ENCODE results near the gene C6orf52. TPM values are rescaled to one million over a fixed set of nuclear protein-coding genes. Genes with fewer than 3 reads are reported as not detected.

The C6orf52 gene
- total RNA-seq, result 0.81 TPM in 1 of 2 replicates, not detected in the other

DNA sequence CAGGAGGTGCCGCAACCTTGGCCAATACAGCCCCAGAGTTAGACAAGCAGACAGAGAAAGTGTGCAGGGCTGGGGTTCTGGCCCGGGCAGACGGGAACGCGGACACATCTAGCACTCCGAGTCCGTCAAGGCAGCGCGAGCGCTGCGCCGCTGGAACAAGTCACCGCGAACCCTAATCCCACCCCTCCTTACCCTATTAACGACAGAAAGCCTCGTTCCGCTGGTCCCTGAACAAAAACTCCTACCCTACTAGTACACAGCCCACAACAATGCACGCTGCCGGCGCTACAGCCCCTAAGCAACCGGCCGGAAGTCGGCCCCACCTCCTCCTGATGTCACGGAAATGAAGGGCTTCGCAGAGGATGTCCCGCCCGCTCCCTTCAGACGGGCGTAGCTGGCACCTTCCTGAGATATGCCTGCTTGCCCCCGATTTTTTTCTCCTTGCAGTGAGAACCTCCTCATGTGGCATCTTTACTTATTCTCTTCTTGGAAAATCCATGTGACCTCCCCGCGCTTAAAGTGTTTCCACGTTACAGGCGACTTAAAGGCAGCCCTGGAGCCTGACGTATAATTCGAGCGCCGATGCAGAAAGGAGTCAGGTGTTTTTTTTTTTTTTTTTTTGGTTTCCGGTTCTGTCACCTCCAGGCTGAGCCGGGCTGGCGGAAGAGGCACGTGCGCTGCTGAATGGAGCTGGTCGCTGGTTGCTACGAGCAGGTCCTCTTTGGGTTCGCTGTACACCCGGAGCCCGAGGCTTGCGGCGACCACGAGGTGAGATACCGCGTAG is at the start of gene C6orf52, which contains the start of gene PAK1IP1:
C6orf52 (minus strand) TSS at position 315 of the 784 bp plus-strand sequence. CDS start 7,066 bp downstream, outside the sequence.
PAK1IP1 (plus strand) TSS at position 671 of the 784 bp plus-strand sequence; CDS start at position 685, 14 bp downstream.

DNA sequence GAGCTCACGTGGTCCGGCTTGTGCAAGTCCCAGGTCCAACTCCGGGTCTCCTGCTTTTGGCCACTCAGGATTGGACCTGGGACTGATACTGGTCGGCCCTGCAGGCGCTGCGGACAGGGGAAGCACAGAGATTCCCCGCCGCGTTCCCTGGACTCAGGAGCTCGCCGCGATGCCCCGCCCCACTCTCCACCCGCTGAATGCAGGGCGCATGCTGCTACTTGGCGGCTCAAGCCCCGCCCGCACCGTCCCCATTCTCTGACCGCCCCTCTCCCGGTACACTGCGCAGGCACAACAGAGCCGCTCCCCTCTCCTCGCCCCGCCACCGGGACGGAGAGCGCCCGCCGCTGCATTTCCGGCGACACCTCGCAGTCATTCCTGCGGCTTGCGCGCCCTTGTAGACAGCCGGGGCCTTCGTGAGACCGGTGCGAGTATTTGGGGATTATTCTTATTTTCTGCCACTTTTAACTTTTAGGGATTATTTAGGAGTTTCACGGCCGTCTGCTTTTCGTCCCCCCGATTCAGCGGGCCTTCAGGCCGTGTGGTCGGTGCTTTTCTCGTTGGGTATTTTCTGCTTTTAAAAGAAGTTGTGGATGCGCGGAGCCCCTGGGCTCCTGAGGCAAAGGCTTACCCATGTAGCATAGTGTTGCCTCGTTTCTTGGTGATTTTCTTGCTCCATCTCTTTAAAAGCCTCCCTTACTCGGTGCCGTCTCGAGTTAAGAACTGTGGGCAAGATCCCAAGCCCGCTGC is 28.6 kb upstream of the C6orf52 start, which contains the start of gene TMEM14C:
TMEM14C (plus strand) TSS at position 251 of the 747 bp plus-strand sequence. CDS start 1,544 bp downstream, outside the sequence.

Small RNA genes lying within 50 kb of the gene (small RNA-seq; reads per million reads assigned to genes)
- not detected for gene RF00019

Other genes with a start within 250 kb of the C6orf52 start
- gene GCNT2, start 173.3 kb downstream of the C6orf52 start, total RNA-seq, result 0.16 TPM in 1 of 2 replicates, not detected in the other
- gene PAK1IP1, start 356 bp upstream of the C6orf52 start, total RNA-seq, result 15.1 and 18.2 TPM in 2 replicates
- 92.0 and 93.6 TPM in 2 replicates for gene TMEM14C, start 28.5 kb upstream of the C6orf52 start, total RNA-seq
- 41.4 and 45.5 TPM in 2 replicates for gene TMEM14B, start 53.2 kb upstream of the C6orf52 start, total RNA-seq
- gene MAK, start 143.9 kb upstream of the C6orf52 start, total RNA-seq, result not detected in 2 replicates
- not detected in 2 replicates for gene GCM2, start 187.4 kb upstream of the C6orf52 start, total RNA-seq
- 0.16 TPM in 1 of 2 replicates, not detected in the other for gene SYCP2L, start 192.4 kb upstream of the C6orf52 start, total RNA-seq